SK-N-SH (cell line): ENCODE data around the gene CYB5D1. TPM values are rescaled to one million over a fixed set of nuclear protein-coding genes. Genes with fewer than 3 reads are reported as not detected.

Experiments
- CTCF ChIA-PET: fragments of 300-600, 350-600 bp; formaldehyde crosslinking; extraction: SDS; loops from one replicate; lab custom pipeline; 2021; lab: Yijun Ruan, JAX
- POLR2A ChIA-PET: fragments of 350-600 bp; sonication (Branson Sonifier 250); formaldehyde crosslinking; extraction: SDS; loops from one replicate; lab custom pipeline; 2020; ENCODE audit warnings: antibody characterized with exemption, inconsistent platforms; lab: Yijun Ruan, JAX
- DNase-seq: peaks from one replicate; pipeline ENCODE4 v3.0.0; 2012
- H2AFZ ChIP-seq: fragments of 200-600 bp; sonication (generic); 2 replicates; pipeline ENCODE4 v1.8.1; 2016; ENCODE audit warnings: antibody characterized with exemption, mild to moderate bottlenecking, low read depth
- H3F3A ChIP-seq: fragments of 200-600 bp; sonication (generic); replicated peaks from 2 replicates; pipeline ENCODE3; 2016; ENCODE audit warnings: antibody characterized with exemption, mild to moderate bottlenecking; ENCODE audit not compliant: insufficient read depth
- H3K27ac ChIP-seq, 2 experiments: fragments of 200-500 bp in 1 of 2; fragments of 200-600 bp in 1 of 2; sonication (Bioruptor generic) in 1 of 2; sonication (generic), shearing (Covaris generic) in 1 of 2; 2 replicates each; pipeline versions ENCODE4 v1.5.1 to v1.6.1; 2014 to 2016; ENCODE audit warnings: low read depth in 2 of 2, inconsistent platforms in 1 of 2, low read length in 1 of 2, mild to moderate bottlenecking in 1 of 2, mixed read lengths in 1 of 2
- H3K27me3 ChIP-seq: fragments of 200-600 bp; sonication (generic), shearing (Covaris generic); 2 replicates; pipeline ENCODE4 v1.6.1; 2016; ENCODE audit warnings: mixed run types; ENCODE audit not compliant: insufficient read depth
- H3K36me3 ChIP-seq, 2 experiments: fragments of 200-500 bp in 1 of 2; fragments of 200-600 bp in 1 of 2; sonication (Bioruptor generic) in 1 of 2; sonication (generic) in 1 of 2; replicated peaks in 1 of 2; 2 replicates each; pipeline versions ENCODE3 to v1.5.1; 2014 to 2016; ENCODE audit warnings: low read length in 1 of 2, mild to moderate bottlenecking in 1 of 2; ENCODE audit not compliant: insufficient read depth in 2 of 2, control insufficient read depth in 1 of 2
- H3K4me1 ChIP-seq, 2 experiments: fragments of 200-500 bp in 1 of 2; fragments of 200-600 bp in 1 of 2; sonication (Bioruptor generic) in 1 of 2; sonication (generic), shearing (Covaris generic) in 1 of 2; 2 replicates each; pipeline versions ENCODE4 v1.5.1 to v1.6.1; 2014 to 2016; ENCODE audit warnings: low read depth in 1 of 2, low read length in 1 of 2, mixed run types in 1 of 2; ENCODE audit not compliant: insufficient read depth in 2 of 2, control insufficient read depth in 1 of 2
- H3K4me2 ChIP-seq: fragments of 200-600 bp; sonication (generic), shearing (Covaris generic); 2 replicates; pipeline ENCODE4 v1.6.1; 2017; ENCODE audit warnings: mixed run types
- H3K4me3 ChIP-seq, 2 experiments: fragments of 200-500 bp in 1 of 2; fragments of 200-600 bp in 1 of 2; sonication (Bioruptor generic) in 1 of 2; sonication (generic), shearing (Covaris generic) in 1 of 2; 2 replicates each; pipeline versions ENCODE4 v1.5.1 to v1.8.1; 2014 to 2016; ENCODE audit warnings: low read depth in 2 of 2, inconsistent platforms in 1 of 2, low read length in 1 of 2, mild to moderate bottlenecking in 1 of 2, mixed read lengths in 1 of 2, moderate library complexity in 1 of 2
- H3K79me2 ChIP-seq: fragments of 200-600 bp; sonication (generic); 2 replicates; pipeline ENCODE4 v1.8.1; 2017; ENCODE audit warnings: mild to moderate bottlenecking; ENCODE audit not compliant: insufficient read depth
- H3K9ac ChIP-seq: fragments of 200-600 bp; sonication (generic); 2 replicates; pipeline ENCODE4 v1.6.1; 2017; ENCODE audit warnings: mixed run types
- H3K9me2 ChIP-seq: fragments of 200-600 bp; sonication (generic); 2 replicates; pipeline ENCODE4 v1.6.1; 2017; ENCODE audit warnings: mixed run types
- H3K9me3 ChIP-seq: fragments of 200-600 bp; sonication (generic); 2 replicates; pipeline ENCODE4 v1.6.1; 2017; ENCODE audit warnings: mixed run types, mild to moderate bottlenecking, moderate library complexity
- H4K20me1 ChIP-seq: fragments of 200-600 bp; sonication (generic); 2 replicates; pipeline ENCODE4 v1.6.1; 2017; ENCODE audit warnings: mild to moderate bottlenecking, mixed run types; ENCODE audit not compliant: insufficient read depth
- CTCF ChIP-seq: fragments of 200-600 bp; sonication (generic); IDR thresholded peaks from 2 replicates; pipeline ENCODE4 v1.6.1; 2017; ENCODE audit warnings: antibody characterized with exemption, mild to moderate bottlenecking, moderate library complexity
- FOSL2 ChIP-seq: IDR thresholded peaks from 2 replicates; pipeline ENCODE4 v1.4.0; 2012; ENCODE audit warnings: low read depth, mild to moderate bottlenecking, moderate library complexity, borderline replicate concordance
- FOXJ3 ChIP-seq: sonication (generic); formaldehyde crosslinking; IDR thresholded peaks from 2 replicates; pipeline ENCODE4 v1.5.1; 2020; ENCODE audit warnings: mild to moderate bottlenecking, missing genetic modification reagents
- IRF3 ChIP-seq: fragments of 150-350 bp; IDR thresholded peaks from 2 replicates; pipeline ENCODE4 v1.6.1; 2016; ENCODE audit warnings: mild to moderate bottlenecking, low read depth, low read length
- JUND ChIP-seq: IDR thresholded peaks from 2 replicates; pipeline ENCODE4 v1.4.0; 2012
- NRF1 ChIP-seq: IDR thresholded peaks from 2 replicates; pipeline ENCODE4 v1.6.1; 2012; ENCODE audit warnings: low read depth, mild to moderate bottlenecking, low read length
- RAD21 ChIP-seq: IDR thresholded peaks from 2 replicates; pipeline ENCODE4 v1.6.1; 2012; ENCODE audit warnings: mild to moderate bottlenecking, low read length
- RCOR1 ChIP-seq: fragments of 150-350 bp; IDR thresholded peaks from 2 replicates; pipeline ENCODE4 v1.6.1; 2017; ENCODE audit warnings: antibody characterized with exemption, low read length
- RFX5 ChIP-seq: IDR thresholded peaks from 2 replicates; pipeline ENCODE4 v1.6.1; 2012; ENCODE audit warnings: mild to moderate bottlenecking, improper control_type of control experiment, low read length
- RXRA ChIP-seq: IDR thresholded peaks from 2 replicates; pipeline ENCODE4 v1.4.0; 2012; ENCODE audit warnings: low read depth, mild to moderate bottlenecking, borderline replicate concordance
- SIN3A ChIP-seq: IDR thresholded peaks from 2 replicates; pipeline ENCODE4 v1.6.1; 2012; ENCODE audit warnings: low read depth, mild to moderate bottlenecking, low read length, moderate library complexity, borderline replicate concordance
- SMC3 ChIP-seq: IDR thresholded peaks from 2 replicates; pipeline ENCODE4 v1.6.1; 2012; ENCODE audit warnings: low read depth, low read length, improper control_type of control experiment
- TEAD4 ChIP-seq: IDR thresholded peaks from 2 replicates; pipeline ENCODE4 v1.4.0; 2012; ENCODE audit warnings: mild to moderate bottlenecking, borderline replicate concordance; ENCODE audit not compliant: insufficient read depth
- YY1 ChIP-seq: IDR thresholded peaks from 2 replicates; pipeline ENCODE4 v1.4.0; 2012; ENCODE audit warnings: low read depth, mild to moderate bottlenecking
- WGBS: methylation state at CpG from one replicate; pipeline ENCODE4 v1.1.6; 2017; ENCODE audit warnings: low lambda C conversion rate; 5-methylcytosine and 5-hydroxymethylcytosine counted together
- polyA plus RNA-seq, 3 experiments: library from polyadenylated mRNA; depleted of rRNA; stranded (reverse); fragments of >200 nt; gene quantifications; 2 replicates each; pipeline ENCODE4 v1.2.3, GENCODE V29; 2012
- TF ChIP-seq, protein P1 (sequence below): IDR thresholded peaks from 2 replicates; pipeline ENCODE4; 2012

CYB5D1 gene
- polyA plus RNA-seq, 1 of the 3 experiments (the other 2 are of a cell fraction), result 8.8 TPM

DNA sequence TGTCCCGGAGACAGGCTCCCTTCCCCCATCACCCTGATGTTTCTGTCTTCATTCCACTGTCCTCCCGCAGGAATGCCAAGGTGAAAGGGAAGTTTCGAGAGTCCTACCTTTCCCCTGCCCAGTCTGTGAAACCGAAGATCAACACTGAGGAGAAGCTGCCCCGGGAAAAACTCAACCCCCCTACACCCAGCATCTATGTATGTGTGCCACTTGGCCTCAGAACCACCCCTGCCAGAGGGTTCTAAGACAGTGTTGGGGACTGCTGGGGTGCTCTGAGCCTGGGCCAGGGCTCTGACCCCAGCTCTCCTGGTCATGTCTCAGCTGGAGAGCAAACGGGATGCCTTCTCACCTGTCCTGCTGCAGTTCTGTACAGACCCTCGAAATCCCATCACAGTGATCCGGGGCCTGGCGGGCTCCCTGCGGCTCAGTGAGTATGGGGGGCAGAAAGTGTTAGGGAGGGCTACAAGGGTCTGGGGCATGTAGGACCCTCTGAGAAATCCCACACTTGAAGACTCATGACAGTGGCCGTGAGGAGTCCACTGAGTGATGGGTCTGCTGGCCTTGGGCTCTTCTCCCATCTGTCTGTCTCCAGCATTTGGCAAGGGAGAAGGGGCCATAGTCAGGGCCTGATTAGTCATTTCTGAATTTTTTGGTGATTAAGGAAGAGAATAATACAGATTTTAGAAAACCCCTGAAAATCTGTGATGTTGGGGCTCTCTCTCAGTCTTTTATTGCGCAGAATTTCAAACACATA is 7.9 kb upstream of the CYB5D1 start:
- no peak overlapping the region for H3K9ac ChIP-seq
- 92% methylated on average over 10 of the region's 12 CpGs for WGBS
- H2AFZ ChIP-seq, result no peak overlapping the region
- H3F3A ChIP-seq, result peaks cover 21% of the 10 kb centered on the region
- no peak for DNase-seq
- TF ChIP-seq FOXJ3 (no peak), RCOR1 (no peak), CTCF (no peak), SMC3 (no peak), RXRA (no peak), FOSL2 (no peak), RAD21 (no peak), JUND (no peak), TEAD4 (no peak), RFX5 (no peak), IRF3 (no peak), YY1 (no peak), NRF1 (no peak), SIN3A (no peak)
- TF ChIP-seq, protein P1, sequence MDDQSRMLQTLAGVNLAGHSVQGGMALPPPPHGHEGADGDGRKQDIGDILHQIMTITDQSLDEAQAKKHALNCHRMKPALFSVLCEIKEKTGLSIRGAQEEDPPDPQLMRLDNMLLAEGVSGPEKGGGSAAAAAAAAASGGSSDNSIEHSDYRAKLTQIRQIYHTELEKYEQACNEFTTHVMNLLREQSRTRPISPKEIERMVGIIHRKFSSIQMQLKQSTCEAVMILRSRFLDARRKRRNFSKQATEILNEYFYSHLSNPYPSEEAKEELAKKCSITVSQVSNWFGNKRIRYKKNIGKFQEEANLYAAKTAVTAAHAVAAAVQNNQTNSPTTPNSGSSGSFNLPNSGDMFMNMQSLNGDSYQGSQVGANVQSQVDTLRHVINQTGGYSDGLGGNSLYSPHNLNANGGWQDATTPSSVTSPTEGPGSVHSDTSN, result no peak
- H3K27ac ChIP-seq, result no peak overlapping the region
- H3K36me3 ChIP-seq, result peaks cover 37 to 75% of the 10 kb centered on the region in 2 experiments
- H3K4me2 ChIP-seq, result no peak overlapping the region
- H3K9me2 ChIP-seq, result no peaks in the 10 kb centered on the region
- peaks cover 40% of the 10 kb centered on the region for H4K20me1 ChIP-seq
- POLR2A ChIA-PET, result interaction anchor here (1.2 to 2.4 kb wide), 2 partner anchors 12 to 15 kb away, joined by 6 to 7 read pairs; no protein-coding TSS in a partner anchor
- no peaks in the 10 kb centered on the region for H3K27me3 ChIP-seq
- H3K4me1 ChIP-seq, result peaks cover 8 to 20% of the 10 kb centered on the region in 2 experiments; a peak in 2 of 4 replicates
- H3K9me3 ChIP-seq, result no peaks in the 10 kb centered on the region
- CTCF ChIA-PET, result interaction anchor here (1.3 to 5.7 kb wide), 8 partner anchors 10 to 208 kb away, joined by 3 to 58 read pairs (median 8); partner anchors contain the start of gene KDM6B
- H3K79me2 ChIP-seq, result peaks cover 16% of the 10 kb centered on the region
- H3K4me3 ChIP-seq, result no peak overlapping the region
